Measurements from ENCODE around the gene JMJD1C. TPM values are rescaled to one million over a fixed set of nuclear protein-coding genes. Genes with fewer than 3 reads are reported as not detected.
"Not testable (repeated sequence)": the region's sequence is repeated elsewhere in the genome, so short reads cannot be mapped to it uniquely, and the experiment has no call there.

The JMJD1C gene
- total RNA-seq, 4 donors from 2014 or later = 92.0 to 153 (median 124) TPM

GRCh38 chr10:63346015-63346441, 119.7 kb downstream of the JMJD1C start:
- no peak for TF ChIP-seq CTCF (IDR thresholded peaks at IDR 0.05)
- no peak for TF ChIP-seq POLR2A (IDR thresholded peaks at IDR 0.05)
- H3K4me1 ChIP-seq = no peaks in the 10 kb centered on the region

GRCh38 chr10:63344269-63344668, 121.5 kb downstream of the JMJD1C start:
- H3K36me3 ChIP-seq = no peaks in the 10 kb centered on the region
- H3K4me3 ChIP-seq = no peak overlapping the region
- DNase-seq = no peak
- H3K27ac ChIP-seq = no peak overlapping the region
- H3K27me3 ChIP-seq = no peaks in the 10 kb centered on the region
- TF ChIP-seq CTCF (IDR thresholded peaks at IDR 0.05) (no peak), POLR2A (IDR thresholded peaks at IDR 0.05) (no peak)
- H3K4me1 ChIP-seq = no peaks in the 10 kb centered on the region
- no peaks in the 10 kb centered on the region for H3K9me3 ChIP-seq

More at GRCh38 chr10:63346015-63346441, 119.7 kb downstream of the JMJD1C start:
- no peak for DNase-seq
- no peaks in the 10 kb centered on the region for H3K9me3 ChIP-seq
- no peaks in the 10 kb centered on the region for H3K36me3 ChIP-seq
- H3K27me3 ChIP-seq = no peaks in the 10 kb centered on the region
- no peak overlapping the region for H3K4me3 ChIP-seq
- H3K27ac ChIP-seq = no peak overlapping the region

GRCh38 chr10:63343476-63343875, 122.3 kb downstream of the JMJD1C start:
- Histone ChIP-seq H3K9me3 (no peaks in the 10 kb centered on the region), H3K27me3 (no peaks in the 10 kb centered on the region), H3K4me3 (no peak overlapping the region), H3K4me1 (no peaks in the 10 kb centered on the region), H3K36me3 (no peaks in the 10 kb centered on the region), H3K27ac (no peak overlapping the region)
- DNase-seq = no peak
- TF ChIP-seq POLR2A (IDR thresholded peaks at IDR 0.05) = no peak
- no peak for TF ChIP-seq CTCF (IDR thresholded peaks at IDR 0.05)

- H3K9me3 ChIP-seq, H3K36me3 ChIP-seq, H3K4me1 ChIP-seq, H3K4me3 ChIP-seq, DNase-seq, H3K27me3 ChIP-seq, H3K27ac ChIP-seq: not testable (repeated sequence)
Measured at GRCh38 chr10:63339640-63340039, 126.1 kb downstream of the JMJD1C start.

- TF ChIP-seq POLR2A (IDR thresholded peaks at IDR 0.05) (no peak), CTCF (IDR thresholded peaks at IDR 0.05) (no peak)
- H3K9me3 ChIP-seq = no peaks in the 10 kb centered on the region
- DNase-seq = no peak
- H3K4me3 ChIP-seq = no peak overlapping the region
- no peaks in the 10 kb centered on the region for H3K27me3 ChIP-seq
- H3K36me3 ChIP-seq = no peaks in the 10 kb centered on the region
- no peaks in the 10 kb centered on the region for H3K4me1 ChIP-seq
- no peak overlapping the region for H3K27ac ChIP-seq
Measured at GRCh38 chr10:63337455-63338251, 128.1 kb downstream of the JMJD1C start.

GRCh38 chr10:63331586-63331985, 134.2 kb downstream of the JMJD1C start:
- H3K4me1 ChIP-seq = no peaks in the 10 kb centered on the region
- H3K9me3 ChIP-seq = no peaks in the 10 kb centered on the region
- H3K36me3 ChIP-seq = no peaks in the 10 kb centered on the region
- no peak overlapping the region for H3K4me3 ChIP-seq
- no peak overlapping the region for H3K27ac ChIP-seq
- DNase-seq = no peak
- TF ChIP-seq POLR2A (IDR thresholded peaks at IDR 0.05) (no peak), CTCF (IDR thresholded peaks at IDR 0.05) (no peak)
- no peaks in the 10 kb centered on the region for H3K27me3 ChIP-seq
